SK-N-SH treated with all-trans-retinoic acid at 6 μM for 48 hours (cell line): ENCODE data around the gene ARHGEF4.

Experiments used
- ATAC-seq: fragments of 200-7000 bp; cut with Tn5 transposase; 3 replicates; pipeline ENCODE4 v1.9.1; 2020; ENCODE audit warnings: mild to moderate bottlenecking, moderate library complexity
- ARNTL ChIP-seq: fragments of 450-650 bp; formaldehyde crosslinking; IDR thresholded peaks from 2 replicates; pipeline ENCODE4 v1.5.0; 2020; ENCODE audit warnings: low read depth, mild to moderate bottlenecking, moderate library complexity, borderline replicate concordance
- BACH2 ChIP-seq: fragments of 250-450 bp; sonication (Bioruptor Pico); IDR thresholded peaks from 2 replicates; pipeline ENCODE4 v1.9.0; 2021; ENCODE audit warnings: mild to moderate bottlenecking, borderline replicate concordance
- CREB5 ChIP-seq: fragments of 250-450 bp; sonication (Bioruptor Pico); IDR thresholded peaks from 2 replicates; pipeline ENCODE4 v1.5.1; 2020; ENCODE audit warnings: low read depth, mild to moderate bottlenecking, moderate library complexity
- CSDC2 ChIP-seq: fragments of 250-450 bp; sonication (Bioruptor Pico); IDR thresholded peaks from 2 replicates; pipeline ENCODE4 v1.5.0; 2020; ENCODE audit warnings: mild to moderate bottlenecking, moderate library complexity
- CSRNP3 ChIP-seq: fragments of 250-450 bp; sonication (Bioruptor Pico); IDR thresholded peaks from 2 replicates; pipeline ENCODE4 v1.5.1; 2021; ENCODE audit warnings: mild to moderate bottlenecking, moderate library complexity
- ESRRG ChIP-seq: fragments of 250-450 bp; sonication (Bioruptor Pico); IDR thresholded peaks from 2 replicates; pipeline ENCODE4 v1.6.1; 2021; ENCODE audit warnings: mild to moderate bottlenecking
- ISL1 ChIP-seq: fragments of 250-450 bp; sonication (Bioruptor Pico); IDR thresholded peaks from 2 replicates; pipeline ENCODE4 v2.1.2; 2022; ENCODE audit warnings: mild to moderate bottlenecking, moderate library complexity
- OSR1 ChIP-seq: fragments of 250-450 bp; sonication (Bioruptor Pico); IDR thresholded peaks from 2 replicates; pipeline ENCODE4 v1.8.0; 2022; ENCODE audit warnings: moderate library complexity, mild to moderate bottlenecking, inconsistent platforms
- PATZ1 ChIP-seq: fragments of 250-450 bp; sonication (Bioruptor Pico); IDR thresholded peaks from 2 replicates; pipeline ENCODE4 v1.8.0; 2020; ENCODE audit warnings: mild to moderate bottlenecking, moderate library complexity, borderline replicate concordance
- POU6F1 ChIP-seq: fragments of 250-450 bp; sonication (Bioruptor Pico); IDR thresholded peaks from 2 replicates; pipeline ENCODE4 v1.8.0; 2021; ENCODE audit warnings: low read depth, mild to moderate bottlenecking, moderate library complexity, borderline replicate concordance
- PPARA ChIP-seq: fragments of 250-450 bp; sonication (Bioruptor Pico); IDR thresholded peaks from 2 replicates; pipeline ENCODE4 v1.5.0; 2020; ENCODE audit warnings: mild to moderate bottlenecking, borderline replicate concordance
- RARB ChIP-seq: fragments of 250-450 bp; sonication (Bioruptor Pico); IDR thresholded peaks from 2 replicates; pipeline ENCODE4 v1.8.0; 2021; ENCODE audit warnings: mild to moderate bottlenecking, moderate library complexity
- SNAI2 ChIP-seq: fragments of 250-450 bp; sonication (Bioruptor Pico); IDR thresholded peaks from 2 replicates; pipeline ENCODE4 v1.5.0; 2020; ENCODE audit warnings: mild to moderate bottlenecking, moderate library complexity
- TSHZ2 ChIP-seq: fragments of 250-450 bp; sonication (Bioruptor Pico); IDR thresholded peaks from 2 replicates; pipeline ENCODE4 v1.5.0; 2020; ENCODE audit warnings: mild to moderate bottlenecking, moderate library complexity
- ZC3H10 ChIP-seq: fragments of 250-450 bp; sonication (Bioruptor Pico); IDR thresholded peaks from 2 replicates; pipeline ENCODE4 v1.5.1; 2021; ENCODE audit warnings: mild to moderate bottlenecking, moderate library complexity
- ZFP3 ChIP-seq: fragments of 250-450 bp; sonication (Bioruptor Pico); IDR thresholded peaks from 2 replicates; pipeline ENCODE4 v1.5.0; 2020; ENCODE audit warnings: mild to moderate bottlenecking, moderate library complexity
- ZFP30 ChIP-seq: fragments of 450-650 bp; formaldehyde crosslinking; IDR thresholded peaks from 2 replicates; pipeline ENCODE4 v1.5.0; 2022; ENCODE audit warnings: mild to moderate bottlenecking, moderate library complexity
- ZNF565 ChIP-seq: fragments of 450-650 bp; formaldehyde crosslinking; conservative IDR thresholded peaks from 2 replicates; pipeline ENCODE4 v1.5.0; 2020; ENCODE audit warnings: low read depth, mild to moderate bottlenecking, moderate library complexity
- ZNF70 ChIP-seq: fragments of 450-650 bp; formaldehyde crosslinking; IDR thresholded peaks from 2 replicates; pipeline ENCODE4 v1.5.0; 2020; ENCODE audit warnings: mild to moderate bottlenecking, moderate library complexity
- ZNF8 ChIP-seq: fragments of 450-650 bp; formaldehyde crosslinking; IDR thresholded peaks from 2 replicates; pipeline ENCODE4 v1.5.0; 2020; ENCODE audit warnings: mild to moderate bottlenecking, moderate library complexity

Gene ARHGEF4

GRCh38 chr2:131027566-131028528 is 191.1 kb downstream of the ARHGEF4 start (continued):
- no peak for TF ChIP-seq POU6F1 (CRISPR knock-in tag)
- no peak for TF ChIP-seq PATZ1

GRCh38 chr2:131029812-131030211 is 193.1 kb downstream of the ARHGEF4 start:
- no peak for ATAC-seq

More at GRCh38 chr2:131029812-131030211, 193.1 kb downstream of the ARHGEF4 start:
- TF ChIP-seq CSDC2 (CRISPR knock-in tag): no peak
- no peak for TF ChIP-seq ARNTL
- no peak for TF ChIP-seq ZNF565
- no peak for TF ChIP-seq RARB
- no peak for TF ChIP-seq TSHZ2 (CRISPR knock-in tag)
- TF ChIP-seq CREB5 (CRISPR knock-in tag): no peak
- no peak for TF ChIP-seq ZFP30
- no peak for TF ChIP-seq ZC3H10
- TF ChIP-seq ZFP3 (CRISPR knock-in tag): no peak
- TF ChIP-seq ISL1 (CRISPR knock-in tag): no peak
- TF ChIP-seq CSRNP3 (CRISPR knock-in tag): no peak
- no peak for TF ChIP-seq SNAI2
- no peak for TF ChIP-seq ZNF70 (CRISPR knock-in tag)
- no peak for TF ChIP-seq ESRRG
- TF ChIP-seq PPARA (CRISPR knock-in tag): no peak
- no peak for TF ChIP-seq BACH2 (CRISPR knock-in tag)
- no peak for TF ChIP-seq OSR1 (CRISPR knock-in tag)
- TF ChIP-seq ZNF8 (CRISPR knock-in tag): no peak
- no peak for TF ChIP-seq POU6F1 (CRISPR knock-in tag)
- TF ChIP-seq, all 23 proteins: peak for 0
